ENCODE data around the gene TMED4. TPM values are rescaled to one million over a fixed set of nuclear protein-coding genes. Genes with fewer than 3 reads are reported as not detected.

Gene TMED4
- total and polyA plus RNA-seq, 2 experiments from 2014 or later, result 43.5 to 98.5 TPM

DNA sequence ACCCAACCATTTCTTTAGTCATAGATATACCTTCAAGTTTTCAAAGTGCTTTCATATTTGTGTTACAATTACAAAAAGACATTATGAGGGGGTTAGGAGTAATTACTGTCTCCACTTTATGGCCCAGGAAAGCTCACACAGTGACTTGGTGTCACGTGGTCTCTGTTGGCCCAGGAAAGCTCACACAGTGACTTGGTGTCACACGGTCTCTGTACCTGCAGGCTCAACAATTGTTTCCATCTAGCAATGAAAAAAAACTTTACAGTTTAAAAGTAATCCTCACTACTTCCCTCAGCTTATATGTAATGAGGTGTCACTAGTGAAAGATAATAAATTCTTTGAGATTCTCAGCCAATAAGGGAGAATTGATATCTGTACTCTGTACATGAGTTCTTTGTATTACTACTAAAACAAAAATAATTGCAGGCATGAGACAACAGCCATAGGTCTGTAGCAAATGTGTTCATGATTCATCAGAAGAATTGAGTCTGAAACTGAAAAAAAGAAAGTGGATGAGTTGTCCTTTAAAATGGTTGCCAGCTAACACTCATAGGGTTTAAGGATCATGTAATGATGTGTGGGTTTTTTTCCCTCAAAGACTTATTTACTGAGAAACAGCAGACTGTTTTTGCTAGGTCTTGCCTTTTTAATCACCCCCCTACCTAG is 35.3 kb upstream of the TMED4 start (continued):
- TF ChIP-seq ZNF114 (CRISPR knock-in tag; IDR thresholded peaks at IDR 0.05), result no peak

DNA sequence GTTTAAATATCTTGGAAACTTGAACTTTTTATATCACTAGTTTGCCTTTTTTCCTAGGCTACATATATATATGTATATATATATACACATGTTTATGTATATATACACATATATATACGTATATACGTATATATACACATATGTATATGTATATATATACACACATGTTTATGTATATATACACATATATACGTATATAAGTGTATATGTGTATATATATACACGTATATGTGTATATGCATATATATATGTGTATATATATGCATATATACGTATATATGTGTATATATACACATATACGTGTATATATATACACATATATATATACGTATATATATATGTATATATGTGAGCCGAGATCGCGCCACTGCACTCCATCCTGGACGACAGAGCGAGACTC is 34.5 kb upstream of the TMED4 start:
- H3K4me2 ChIP-seq, result no peak overlapping the region
- H3K4me3 Mint-ChIP-seq, result no peak overlapping the region
- peaks cover 19% of the 10 kb centered on the region for H4K20me1 ChIP-seq (replicated peaks; ENCODE audit: insufficient read depth)

More for the DNA sequence above, 34.5 kb upstream of the TMED4 start:
- DNase-seq (ENCODE audit: low spot score) (no peak), ATAC-seq (no peak)
- H3K4me3 ChIP-seq, result no peak overlapping the region
- H3K27ac Mint-ChIP-seq, result no peak overlapping the region
- peaks cover 9% of the 10 kb centered on the region for H3K27me3 Mint-ChIP-seq (ENCODE audit: insufficient read depth, low read depth, poor library complexity)
- no peaks in the 10 kb centered on the region for H3K9me3 Mint-ChIP-seq
- H3K79me2 ChIP-seq (replicated peaks; ENCODE audit: insufficient read depth), result peaks cover 99% of the 10 kb centered on the region
- peaks cover 21% of the 10 kb centered on the region for H3K4me1 Mint-ChIP-seq
- H2AFZ ChIP-seq, result no peak overlapping the region
- no peaks in the 10 kb centered on the region for H3K27me3 ChIP-seq (ENCODE audit: insufficient read depth)
- no peaks in the 10 kb centered on the region for H3K36me3 Mint-ChIP-seq (ENCODE audit: low read depth)
- no peaks in the 10 kb centered on the region for H3K9me2 ChIP-seq (ENCODE audit: insufficient read depth)
- TF ChIP-seq, protein P1, sequence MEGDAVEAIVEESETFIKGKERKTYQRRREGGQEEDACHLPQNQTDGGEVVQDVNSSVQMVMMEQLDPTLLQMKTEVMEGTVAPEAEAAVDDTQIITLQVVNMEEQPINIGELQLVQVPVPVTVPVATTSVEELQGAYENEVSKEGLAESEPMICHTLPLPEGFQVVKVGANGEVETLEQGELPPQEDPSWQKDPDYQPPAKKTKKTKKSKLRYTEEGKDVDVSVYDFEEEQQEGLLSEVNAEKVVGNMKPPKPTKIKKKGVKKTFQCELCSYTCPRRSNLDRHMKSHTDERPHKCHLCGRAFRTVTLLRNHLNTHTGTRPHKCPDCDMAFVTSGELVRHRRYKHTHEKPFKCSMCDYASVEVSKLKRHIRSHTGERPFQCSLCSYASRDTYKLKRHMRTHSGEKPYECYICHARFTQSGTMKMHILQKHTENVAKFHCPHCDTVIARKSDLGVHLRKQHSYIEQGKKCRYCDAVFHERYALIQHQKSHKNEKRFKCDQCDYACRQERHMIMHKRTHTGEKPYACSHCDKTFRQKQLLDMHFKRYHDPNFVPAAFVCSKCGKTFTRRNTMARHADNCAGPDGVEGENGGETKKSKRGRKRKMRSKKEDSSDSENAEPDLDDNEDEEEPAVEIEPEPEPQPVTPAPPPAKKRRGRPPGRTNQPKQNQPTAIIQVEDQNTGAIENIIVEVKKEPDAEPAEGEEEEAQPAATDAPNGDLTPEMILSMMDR (conservative IDR thresholded peaks at IDR 0.05; ENCODE audit: low read depth in 2 of 2), result no peak
- TF ChIP-seq STAT1 (IDR thresholded peaks at IDR 0.05; ENCODE audit: unreplicated experiment) (no peak), JUNB (IDR thresholded peaks at IDR 0.05; ENCODE audit: unreplicated experiment) (no peak), ZNF462 (CRISPR knock-in tag; IDR thresholded peaks at IDR 0.05) (no peak), ZNF331 (CRISPR knock-in tag; IDR thresholded peaks at IDR 0.05; ENCODE audit: low read depth) (no peak), NANOG (IDR thresholded peaks at IDR 0.05; ENCODE audit: borderline replicate concordance) (no peak), EZH2 (IDR thresholded peaks at IDR 0.05; ENCODE audit: low read depth, unreplicated experiment) (no peak)
- TF ChIP-seq, protein P2, sequence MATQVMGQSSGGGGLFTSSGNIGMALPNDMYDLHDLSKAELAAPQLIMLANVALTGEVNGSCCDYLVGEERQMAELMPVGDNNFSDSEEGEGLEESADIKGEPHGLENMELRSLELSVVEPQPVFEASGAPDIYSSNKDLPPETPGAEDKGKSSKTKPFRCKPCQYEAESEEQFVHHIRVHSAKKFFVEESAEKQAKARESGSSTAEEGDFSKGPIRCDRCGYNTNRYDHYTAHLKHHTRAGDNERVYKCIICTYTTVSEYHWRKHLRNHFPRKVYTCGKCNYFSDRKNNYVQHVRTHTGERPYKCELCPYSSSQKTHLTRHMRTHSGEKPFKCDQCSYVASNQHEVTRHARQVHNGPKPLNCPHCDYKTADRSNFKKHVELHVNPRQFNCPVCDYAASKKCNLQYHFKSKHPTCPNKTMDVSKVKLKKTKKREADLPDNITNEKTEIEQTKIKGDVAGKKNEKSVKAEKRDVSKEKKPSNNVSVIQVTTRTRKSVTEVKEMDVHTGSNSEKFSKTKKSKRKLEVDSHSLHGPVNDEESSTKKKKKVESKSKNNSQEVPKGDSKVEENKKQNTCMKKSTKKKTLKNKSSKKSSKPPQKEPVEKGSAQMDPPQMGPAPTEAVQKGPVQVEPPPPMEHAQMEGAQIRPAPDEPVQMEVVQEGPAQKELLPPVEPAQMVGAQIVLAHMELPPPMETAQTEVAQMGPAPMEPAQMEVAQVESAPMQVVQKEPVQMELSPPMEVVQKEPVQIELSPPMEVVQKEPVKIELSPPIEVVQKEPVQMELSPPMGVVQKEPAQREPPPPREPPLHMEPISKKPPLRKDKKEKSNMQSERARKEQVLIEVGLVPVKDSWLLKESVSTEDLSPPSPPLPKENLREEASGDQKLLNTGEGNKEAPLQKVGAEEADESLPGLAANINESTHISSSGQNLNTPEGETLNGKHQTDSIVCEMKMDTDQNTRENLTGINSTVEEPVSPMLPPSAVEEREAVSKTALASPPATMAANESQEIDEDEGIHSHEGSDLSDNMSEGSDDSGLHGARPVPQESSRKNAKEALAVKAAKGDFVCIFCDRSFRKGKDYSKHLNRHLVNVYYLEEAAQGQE (IDR thresholded peaks at IDR 0.05; ENCODE audit: unreplicated experiment), result no peak
- TF ChIP-seq, protein P3, sequence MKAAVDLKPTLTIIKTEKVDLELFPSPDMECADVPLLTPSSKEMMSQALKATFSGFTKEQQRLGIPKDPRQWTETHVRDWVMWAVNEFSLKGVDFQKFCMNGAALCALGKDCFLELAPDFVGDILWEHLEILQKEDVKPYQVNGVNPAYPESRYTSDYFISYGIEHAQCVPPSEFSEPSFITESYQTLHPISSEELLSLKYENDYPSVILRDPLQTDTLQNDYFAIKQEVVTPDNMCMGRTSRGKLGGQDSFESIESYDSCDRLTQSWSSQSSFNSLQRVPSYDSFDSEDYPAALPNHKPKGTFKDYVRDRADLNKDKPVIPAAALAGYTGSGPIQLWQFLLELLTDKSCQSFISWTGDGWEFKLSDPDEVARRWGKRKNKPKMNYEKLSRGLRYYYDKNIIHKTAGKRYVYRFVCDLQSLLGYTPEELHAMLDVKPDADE (IDR thresholded peaks at IDR 0.05), result no peak
- H3K36me3 ChIP-seq (ENCODE audit: insufficient read depth), result no peaks in the 10 kb centered on the region
- no peak overlapping the region for H3K27ac ChIP-seq (ENCODE audit: low read depth)
- no peaks in the 10 kb centered on the region for H3F3A ChIP-seq (replicated peaks; ENCODE audit: low read depth)
- peaks cover 13% of the 10 kb centered on the region for H3K4me1 ChIP-seq (ENCODE audit: insufficient read depth)
